ENCODE measurements around the gene CDK5R2.
A peak's percentile ranks its signal among the peaks of the same experiment; 100 is the strongest.

CDK5R2 gene

GRCh38 chr2:219002395-219003266, 43.2 kb downstream of the CDK5R2 start:
- H3K4me3 ChIP-seq (ENCODE audit: insufficient read depth, low read depth, low read length, poor library complexity, severe bottlenecking) = peak overlapping the region; percentile 35
- H3K4me1 ChIP-seq (ENCODE audit: control insufficient read depth, insufficient read depth, low read length, poor library complexity, severe bottlenecking) = peaks cover 22% of the 10 kb centered on the region
- no peak overlapping the region for H3K27ac ChIP-seq (ENCODE audit: insufficient read depth, low read length, poor library complexity, severe bottlenecking)
- DNase-seq = peak in 2 of 3 donors; percentile 24 to 27
- H3K9me3 ChIP-seq (ENCODE audit: control insufficient read depth, low read length) = no peaks in the 10 kb centered on the region
- H3K27me3 ChIP-seq (replicated peaks; ENCODE audit: control insufficient read depth, insufficient read depth, low read length, poor library complexity, severe bottlenecking) = peaks cover 63% of the 10 kb centered on the region
- no peaks in the 10 kb centered on the region for H3K36me3 ChIP-seq (ENCODE audit: control insufficient read depth, insufficient read depth, low read length)

GRCh38 chr2:219003267-219003634, 43.8 kb downstream of the CDK5R2 start:
- Histone ChIP-seq H3K4me1 (ENCODE audit: control insufficient read depth, insufficient read depth, low read length, poor library complexity, severe bottlenecking) (peaks cover 22% of the 10 kb centered on the region), H3K27me3 (replicated peaks; ENCODE audit: control insufficient read depth, insufficient read depth, low read length, poor library complexity, severe bottlenecking) (peaks cover 60% of the 10 kb centered on the region), H3K4me3 (ENCODE audit: insufficient read depth, low read depth, low read length, poor library complexity, severe bottlenecking) (peak overlapping the region; percentile 35), H3K27ac (ENCODE audit: insufficient read depth, low read length, poor library complexity, severe bottlenecking) (no peak overlapping the region), H3K36me3 (ENCODE audit: control insufficient read depth, insufficient read depth, low read length) (no peaks in the 10 kb centered on the region), H3K9me3 (ENCODE audit: control insufficient read depth, low read length) (no peaks in the 10 kb centered on the region)
- DNase-seq = no peak

- DNase-seq = no peak
- Histone ChIP-seq H3K27me3 (replicated peaks; ENCODE audit: control insufficient read depth, insufficient read depth, low read length, poor library complexity, severe bottlenecking) (peaks cover 60% of the 10 kb centered on the region), H3K27ac (ENCODE audit: insufficient read depth, low read length, poor library complexity, severe bottlenecking) (no peak overlapping the region), H3K4me1 (ENCODE audit: control insufficient read depth, insufficient read depth, low read length, poor library complexity, severe bottlenecking) (peaks cover 22% of the 10 kb centered on the region), H3K4me3 (ENCODE audit: insufficient read depth, low read depth, low read length, poor library complexity, severe bottlenecking) (no peak overlapping the region), H3K36me3 (ENCODE audit: control insufficient read depth, insufficient read depth, low read length) (no peaks in the 10 kb centered on the region), H3K9me3 (ENCODE audit: control insufficient read depth, low read length) (no peaks in the 10 kb centered on the region)
Observed at GRCh38 chr2:219003979-219004378, 44.5 kb downstream of the CDK5R2 start.

DNA sequence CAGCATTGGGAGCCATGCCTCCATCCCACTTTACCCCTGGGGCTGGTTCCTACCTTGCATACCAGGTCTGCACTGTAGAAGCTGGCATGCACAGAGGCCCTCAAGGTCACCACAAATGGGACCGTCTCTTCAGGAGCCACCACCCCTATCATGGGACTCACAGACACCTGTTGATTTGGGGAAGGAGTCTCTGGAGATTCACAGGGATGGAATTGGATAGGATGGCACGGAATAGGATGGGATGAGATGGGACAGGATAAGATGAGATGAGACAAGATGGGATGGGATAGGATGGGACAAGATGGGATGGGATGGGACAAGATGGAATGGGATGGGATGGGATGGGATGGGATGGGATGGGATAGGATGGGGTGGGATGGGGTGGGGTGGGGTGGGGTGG, 49.8 kb downstream of the CDK5R2 start:
- H3K27me3 ChIP-seq (replicated peaks; ENCODE audit: control insufficient read depth, insufficient read depth, low read length, poor library complexity, severe bottlenecking) = peaks cover 18% of the 10 kb centered on the region
- H3K27ac ChIP-seq (ENCODE audit: insufficient read depth, low read length, poor library complexity, severe bottlenecking) = no peak overlapping the region

GRCh38 chr2:219010162-219010756, 50.8 kb downstream of the CDK5R2 start:
- H3K27me3 ChIP-seq (replicated peaks; ENCODE audit: control insufficient read depth, insufficient read depth, low read length, poor library complexity, severe bottlenecking) = peaks cover 11% of the 10 kb centered on the region

More for the DNA sequence above, 49.8 kb downstream of the CDK5R2 start:
- no peaks in the 10 kb centered on the region for H3K36me3 ChIP-seq (ENCODE audit: control insufficient read depth, insufficient read depth, low read length)
- DNase-seq = no peak
- H3K4me3 ChIP-seq (ENCODE audit: insufficient read depth, low read depth, low read length, poor library complexity, severe bottlenecking) = no peak overlapping the region
- H3K9me3 ChIP-seq (ENCODE audit: control insufficient read depth, low read length) = no peaks in the 10 kb centered on the region
- H3K4me1 ChIP-seq (ENCODE audit: control insufficient read depth, insufficient read depth, low read length, poor library complexity, severe bottlenecking) = no peaks in the 10 kb centered on the region

DNA sequence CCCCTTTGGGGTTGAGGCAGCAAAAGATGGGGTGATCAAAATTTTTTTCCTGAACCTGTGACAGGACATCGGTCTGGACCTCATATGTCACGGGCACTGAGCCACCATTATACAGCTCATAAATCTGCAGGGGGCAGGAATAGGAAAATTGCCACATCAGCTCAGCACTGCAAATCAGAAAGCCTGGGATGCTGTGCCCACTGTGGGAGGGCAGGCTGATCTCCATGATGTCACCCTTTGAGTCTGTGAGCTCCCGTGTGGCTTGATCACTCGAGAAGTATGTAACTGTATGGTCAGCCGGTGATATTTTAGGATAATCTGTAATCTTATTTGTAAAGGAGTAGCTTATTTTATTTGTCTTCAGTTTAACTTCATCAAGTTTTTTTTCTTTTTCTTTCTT, 51.4 kb downstream of the CDK5R2 start:
- H3K4me1 ChIP-seq (ENCODE audit: control insufficient read depth, insufficient read depth, low read length, poor library complexity, severe bottlenecking) = no peaks in the 10 kb centered on the region
- no peak overlapping the region for H3K27ac ChIP-seq (ENCODE audit: insufficient read depth, low read length, poor library complexity, severe bottlenecking)
- H3K9me3 ChIP-seq (ENCODE audit: control insufficient read depth, low read length) = no peaks in the 10 kb centered on the region
- H3K4me3 ChIP-seq (ENCODE audit: insufficient read depth, low read depth, low read length, poor library complexity, severe bottlenecking) = no peak overlapping the region
- no peak for DNase-seq
- H3K36me3 ChIP-seq (ENCODE audit: control insufficient read depth, insufficient read depth, low read length) = no peaks in the 10 kb centered on the region
- peaks cover 5% of the 10 kb centered on the region for H3K27me3 ChIP-seq (replicated peaks; ENCODE audit: control insufficient read depth, insufficient read depth, low read length, poor library complexity, severe bottlenecking)

More at GRCh38 chr2:219010162-219010756, 50.8 kb downstream of the CDK5R2 start:
- no peaks in the 10 kb centered on the region for H3K9me3 ChIP-seq (ENCODE audit: control insufficient read depth, low read length)
- DNase-seq = no peak
- H3K36me3 ChIP-seq (ENCODE audit: control insufficient read depth, insufficient read depth, low read length) = no peaks in the 10 kb centered on the region
- H3K27ac ChIP-seq (ENCODE audit: insufficient read depth, low read length, poor library complexity, severe bottlenecking) = no peak overlapping the region
- no peak overlapping the region for H3K4me3 ChIP-seq (ENCODE audit: insufficient read depth, low read depth, low read length, poor library complexity, severe bottlenecking)
- H3K4me1 ChIP-seq (ENCODE audit: control insufficient read depth, insufficient read depth, low read length, poor library complexity, severe bottlenecking) = no peaks in the 10 kb centered on the region
